GM21381 (cell line): ENCODE data around the gene UBE2S.

ENCODE experiments used
- ATAC-seq: cut with Tn5 transposase; IDR thresholded peaks from one replicate; pipeline ENCODE4 v1.9.1; 2021; ENCODE audit warnings: mild to moderate bottlenecking, moderate library complexity; ENCODE audit not compliant: unreplicated experiment

The UBE2S gene

GRCh38 chr19:55366790-55367189 is 40.8 kb downstream of the UBE2S start:
- ATAC-seq, result no peak

DNA sequence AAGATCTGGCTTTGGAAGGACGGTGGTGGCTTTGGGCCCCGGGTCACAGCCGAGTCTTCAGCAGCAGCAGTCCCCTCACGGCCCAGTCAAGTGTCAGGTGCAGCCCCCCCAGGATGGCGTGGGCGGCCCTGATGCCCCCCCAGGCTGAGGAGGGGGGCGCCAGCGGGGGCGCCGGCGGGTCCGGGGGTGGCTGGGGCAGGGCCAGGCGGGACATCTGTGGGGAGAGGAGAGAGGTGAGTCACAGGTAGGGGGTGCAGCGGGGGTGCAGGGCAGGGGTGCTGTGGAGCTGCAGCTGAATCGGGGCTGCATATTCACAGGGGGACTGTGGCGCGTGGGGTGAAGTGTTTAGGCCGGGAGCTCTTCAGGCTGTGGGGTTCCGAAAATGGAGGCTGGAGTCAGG is 41.6 kb downstream of the UBE2S start:
- ATAC-seq, result no peak

DNA sequence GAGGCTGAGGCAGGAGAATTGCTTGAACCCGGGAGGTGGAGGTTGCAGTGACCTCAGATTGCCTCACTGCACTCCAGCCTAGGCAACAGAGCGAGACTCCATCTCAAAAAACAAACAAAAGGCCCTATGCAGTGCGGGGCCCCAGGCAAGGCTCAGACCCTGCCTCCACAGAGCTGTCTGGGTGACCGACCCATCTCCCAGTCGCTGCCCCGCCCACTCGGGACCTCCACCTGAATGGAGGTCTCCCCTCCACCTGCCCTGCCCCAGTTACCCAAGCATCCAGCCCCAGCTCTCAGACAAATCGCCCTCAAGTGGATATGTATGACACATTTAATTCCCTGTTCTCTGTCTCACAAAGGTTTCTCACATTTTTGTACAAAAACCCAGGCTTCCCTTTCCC is 42.3 kb downstream of the UBE2S start:
- no peak for ATAC-seq

DNA sequence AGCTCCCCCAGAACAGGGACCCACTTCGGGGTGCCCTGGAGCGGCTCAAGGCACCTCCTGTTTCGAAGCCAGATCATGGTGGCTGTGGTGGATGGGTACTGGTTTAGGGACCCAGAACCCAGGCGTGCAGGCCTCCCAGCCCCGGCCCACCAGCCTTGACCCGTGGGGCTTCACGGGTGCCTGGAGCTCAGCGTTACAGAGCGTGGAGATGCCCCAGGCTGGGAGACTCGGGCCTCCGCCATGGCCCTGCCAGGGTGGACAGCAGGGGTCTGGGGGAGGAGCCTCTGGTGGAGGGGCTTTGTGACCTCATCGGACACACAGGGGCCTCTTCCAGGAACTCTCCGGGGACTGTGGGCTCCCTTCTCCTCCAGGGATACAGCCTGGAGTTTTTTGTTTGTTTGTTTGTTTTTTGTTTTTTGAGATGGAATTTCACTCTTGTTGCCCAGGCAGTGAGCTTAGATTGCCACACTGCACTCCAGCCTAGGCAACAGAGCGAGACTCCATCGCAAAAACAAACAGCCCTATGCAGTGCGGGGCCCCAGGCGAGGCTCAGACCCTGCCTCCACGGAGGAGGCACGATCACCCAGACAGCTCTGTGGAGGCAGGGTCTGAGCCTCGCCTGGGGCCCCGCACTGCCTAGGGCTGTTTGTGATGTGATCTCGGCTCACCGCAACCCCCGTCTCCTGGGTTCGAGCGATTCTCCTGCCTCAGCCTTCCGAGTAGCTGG is 44.4 kb downstream of the UBE2S start, which contains the start of gene GARIN5B:
GARIN5B (minus strand) TSS at position 271 of the 727 bp plus-strand sequence; CDS start at position 77, 194 bp downstream.
- ATAC-seq, result no peak

GRCh38 chr19:55362174-55362989 is 45.2 kb downstream of the UBE2S start:
- no peak for ATAC-seq

DNA sequence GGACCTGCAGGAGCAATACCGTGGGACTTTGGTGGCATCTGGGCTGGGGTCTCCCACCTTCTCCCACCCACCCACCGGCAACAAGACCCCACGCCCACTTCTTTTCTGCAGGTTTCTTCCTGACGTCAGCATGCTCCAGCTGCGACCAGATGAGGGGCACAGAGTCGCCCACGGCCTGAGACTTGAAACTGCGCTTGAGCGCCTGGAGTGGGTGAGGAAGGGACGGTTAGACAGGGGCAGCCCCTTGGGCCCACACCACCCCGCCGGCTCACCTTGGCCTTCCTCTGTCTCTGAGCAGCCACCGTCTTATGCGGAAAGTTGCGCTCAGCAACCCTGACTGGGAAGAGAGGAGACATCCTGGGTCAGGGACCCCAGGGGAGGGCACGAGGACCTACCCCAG is 46.7 kb downstream of the UBE2S start:
- no peak for ATAC-seq

GRCh38 chr19:55358943-55359908 is 48.4 kb downstream of the UBE2S start:
- ATAC-seq, result no peak

- no peak for ATAC-seq
Measured at GRCh38 chr19:55358493-55358892, 49.1 kb downstream of the UBE2S start.

GRCh38 chr19:55355213-55355821 is 52.3 kb downstream of the UBE2S start:
- ATAC-seq, result no peak

GRCh38 chr19:55354698-55355212 is 52.8 kb downstream of the UBE2S start, which contains the start of gene COX6B2:
TSS of gene COX6B2 (minus strand) at chr19:55354719. CDS start at chr19:55354521, 198 bp downstream.
- ATAC-seq, result no peak

DNA sequence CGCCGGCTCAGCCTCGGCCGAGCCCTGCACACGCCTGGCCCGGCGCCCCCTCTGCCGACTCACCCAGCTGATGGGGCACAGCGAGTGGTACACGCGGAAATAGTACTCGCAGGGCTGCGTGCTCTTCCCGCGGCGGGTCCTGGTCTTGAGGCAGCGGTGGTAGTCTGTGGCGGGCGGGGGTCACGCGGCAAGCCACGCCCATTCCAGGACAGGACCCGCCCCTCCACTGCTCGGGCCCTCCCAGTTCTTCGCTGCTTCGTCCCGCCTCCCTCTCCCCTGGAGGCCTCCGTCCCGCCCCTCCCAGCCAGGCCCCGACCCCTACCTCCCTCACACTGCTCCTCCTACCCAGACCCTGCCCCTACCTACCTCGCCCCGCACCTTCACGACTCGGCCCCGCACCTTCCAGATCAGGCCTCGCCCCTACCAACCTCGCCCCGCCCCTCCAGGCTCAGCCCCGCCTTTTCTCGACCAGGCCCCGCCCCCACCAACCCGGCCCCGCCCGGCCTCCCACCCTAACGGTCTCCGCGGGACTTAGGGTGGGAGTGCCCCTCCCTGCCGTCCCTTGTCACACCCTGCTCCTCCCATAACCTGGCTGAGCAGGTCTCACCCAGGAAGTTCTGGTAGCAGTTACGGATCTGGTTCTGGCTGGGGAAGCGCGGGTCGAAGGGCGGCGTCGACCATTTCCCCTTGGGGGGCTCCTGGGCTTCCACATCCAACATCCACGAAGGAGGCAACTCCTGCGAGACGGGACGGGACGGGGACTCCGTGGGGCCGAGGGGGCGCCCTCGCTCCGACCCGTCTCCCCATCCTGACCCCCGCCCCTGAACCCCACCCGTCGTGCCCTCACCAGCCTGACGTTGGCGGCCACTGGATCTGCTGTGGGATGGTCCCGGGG is 53.5 kb downstream of the UBE2S start:
- no peak for ATAC-seq

DNA sequence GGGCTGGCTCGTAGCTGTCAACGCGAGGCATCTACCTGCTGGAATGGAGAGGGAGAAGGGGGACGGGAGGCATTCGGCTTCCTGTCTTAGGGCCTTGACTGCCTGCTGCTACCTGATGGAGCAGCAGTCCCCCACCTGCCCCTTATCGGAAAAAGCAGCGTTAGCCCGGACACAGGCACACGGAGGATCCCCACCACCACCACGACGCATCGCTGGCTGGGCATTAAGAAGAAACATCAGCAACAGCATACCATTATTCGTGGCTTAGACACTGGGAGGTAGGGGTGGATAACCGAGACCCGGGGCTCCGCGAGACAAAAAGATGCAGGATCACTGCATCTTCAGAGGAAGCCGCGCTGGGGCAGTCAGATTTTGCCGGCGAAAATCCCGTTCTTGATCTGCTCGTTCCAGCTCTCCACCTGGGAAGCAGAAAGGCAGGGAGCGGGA is 54.2 kb downstream of the UBE2S start:
- no peak for ATAC-seq

DNA sequence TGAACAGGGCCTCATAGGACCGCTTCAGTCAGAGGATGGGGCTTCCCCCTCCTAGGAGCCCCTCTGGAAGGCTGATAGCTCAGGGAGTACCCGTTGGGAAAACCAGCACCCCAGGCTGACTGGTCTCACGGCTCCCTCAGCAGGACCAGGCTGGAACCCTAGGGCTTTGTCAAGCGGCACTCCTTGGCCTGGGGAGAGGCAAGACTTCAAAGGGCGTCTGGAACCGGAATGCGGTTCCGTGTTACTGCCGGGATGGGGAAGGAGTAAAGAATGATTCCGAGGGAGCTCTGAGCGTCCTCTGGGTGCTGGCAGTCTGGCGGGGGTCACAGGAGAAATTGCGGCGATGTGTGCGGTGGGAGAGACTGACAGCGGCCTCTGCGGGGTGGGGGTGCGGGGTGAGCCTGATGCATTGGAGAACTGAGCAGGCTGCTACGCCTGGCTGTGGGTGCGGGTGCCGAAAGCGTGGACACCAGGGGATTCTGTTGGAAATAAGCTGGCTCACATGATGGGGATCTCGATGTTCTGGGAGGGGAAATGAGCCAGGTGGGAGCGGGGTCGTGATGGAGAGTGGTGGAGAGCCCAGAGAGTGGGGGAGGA is 54.9 kb downstream of the UBE2S start:
- ATAC-seq, result no peak

GRCh38 chr19:55352040-55352439 is 55.5 kb downstream of the UBE2S start:
- no peak for ATAC-seq

GRCh38 chr19:55350620-55351315 is 56.8 kb downstream of the UBE2S start:
- no peak for ATAC-seq
